VCaP (cell line): ENCODE results near the gene GABRR3.

Experiments used
- H3K27ac ChIP-seq: fragments of 450-650 bp; 2 replicates; pipeline ENCODE4 v1.5.1; 2017
- TF ChIP-seq, protein P1 (sequence below): fragments of 450-650 bp; conservative IDR thresholded peaks from 2 replicates; pipeline ENCODE4 v1.5.1; 2017; ENCODE audit warnings: mild to moderate bottlenecking, moderate library complexity

The GABRR3 gene

GRCh38 chr3:98034036-98034435, 1.1 kb downstream of the GABRR3 start:
- H3K27ac ChIP-seq = no peak overlapping the region
- TF ChIP-seq, protein P1, sequence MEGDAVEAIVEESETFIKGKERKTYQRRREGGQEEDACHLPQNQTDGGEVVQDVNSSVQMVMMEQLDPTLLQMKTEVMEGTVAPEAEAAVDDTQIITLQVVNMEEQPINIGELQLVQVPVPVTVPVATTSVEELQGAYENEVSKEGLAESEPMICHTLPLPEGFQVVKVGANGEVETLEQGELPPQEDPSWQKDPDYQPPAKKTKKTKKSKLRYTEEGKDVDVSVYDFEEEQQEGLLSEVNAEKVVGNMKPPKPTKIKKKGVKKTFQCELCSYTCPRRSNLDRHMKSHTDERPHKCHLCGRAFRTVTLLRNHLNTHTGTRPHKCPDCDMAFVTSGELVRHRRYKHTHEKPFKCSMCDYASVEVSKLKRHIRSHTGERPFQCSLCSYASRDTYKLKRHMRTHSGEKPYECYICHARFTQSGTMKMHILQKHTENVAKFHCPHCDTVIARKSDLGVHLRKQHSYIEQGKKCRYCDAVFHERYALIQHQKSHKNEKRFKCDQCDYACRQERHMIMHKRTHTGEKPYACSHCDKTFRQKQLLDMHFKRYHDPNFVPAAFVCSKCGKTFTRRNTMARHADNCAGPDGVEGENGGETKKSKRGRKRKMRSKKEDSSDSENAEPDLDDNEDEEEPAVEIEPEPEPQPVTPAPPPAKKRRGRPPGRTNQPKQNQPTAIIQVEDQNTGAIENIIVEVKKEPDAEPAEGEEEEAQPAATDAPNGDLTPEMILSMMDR = no peak

GRCh38 chr3:98032904-98033303, 2.2 kb downstream of the GABRR3 start:
- no peak overlapping the region for H3K27ac ChIP-seq
- TF ChIP-seq, protein P1 = no peak

- TF ChIP-seq, protein P1 = no peak
- no peak overlapping the region for H3K27ac ChIP-seq
Measured at GRCh38 chr3:98032265-98032664, 2.9 kb downstream of the GABRR3 start.

DNA sequence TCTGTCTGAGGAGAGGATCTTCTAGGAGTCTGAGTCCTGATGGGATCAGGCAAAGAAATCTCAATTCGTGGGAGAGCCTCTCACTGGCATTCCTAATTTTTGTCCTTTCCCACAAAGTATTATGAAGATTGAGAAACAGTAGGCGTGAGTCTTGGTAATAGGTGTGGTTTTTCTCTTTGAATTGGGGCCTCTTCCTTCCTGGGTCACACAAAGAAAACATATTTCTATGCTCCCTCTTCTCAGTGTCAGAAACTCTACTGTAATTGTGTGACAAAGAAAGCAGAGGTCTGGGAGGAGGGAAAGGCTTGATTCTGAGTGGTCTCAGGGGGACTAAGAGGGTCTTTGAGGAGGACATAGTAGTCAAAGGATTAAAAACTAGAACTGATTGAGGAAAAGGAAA, 6.0 kb downstream of the GABRR3 start:
- H3K27ac ChIP-seq = no peak overlapping the region
- TF ChIP-seq, protein P1 = no peak

GRCh38 chr3:98027085-98027446, 8.0 kb downstream of the GABRR3 start:
- no peak overlapping the region for H3K27ac ChIP-seq
- TF ChIP-seq, protein P1 = no peak

DNA sequence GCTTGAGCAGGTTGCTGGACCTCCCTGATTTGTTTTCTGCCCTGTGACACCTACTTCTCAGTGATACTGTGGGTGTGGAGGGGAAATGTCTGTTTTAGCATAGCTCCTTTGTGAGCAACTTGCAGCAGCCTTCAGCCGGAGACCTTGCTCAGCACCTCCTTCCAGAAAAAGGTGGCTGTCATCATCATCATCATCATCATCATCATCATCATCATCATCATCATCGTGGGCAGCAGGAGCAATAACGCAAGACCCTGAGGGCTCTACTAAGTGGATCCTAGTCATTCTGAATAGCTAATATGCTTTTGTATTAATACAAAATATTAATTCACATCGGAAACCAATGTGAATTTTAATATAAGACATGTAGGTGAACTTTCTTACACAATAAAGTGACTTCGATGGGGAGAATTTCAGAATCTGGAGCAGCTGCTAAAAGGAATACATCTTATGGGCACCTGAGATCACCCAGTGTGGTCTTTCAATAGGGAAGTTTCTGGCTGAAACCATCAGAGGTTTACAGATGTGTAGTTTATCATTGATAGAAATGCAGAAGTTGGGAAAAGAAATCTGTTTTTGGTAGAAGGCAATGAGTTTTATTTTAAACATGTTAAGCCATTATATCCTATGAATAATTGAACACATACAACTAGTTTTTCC, 8.6 kb downstream of the GABRR3 start:
- TF ChIP-seq, protein P1 = no peak
- no peak overlapping the region for H3K27ac ChIP-seq

- TF ChIP-seq, protein P1 = no peak
- H3K27ac ChIP-seq = no peak overlapping the region
Measured at GRCh38 chr3:98025392-98025945, 9.6 kb downstream of the GABRR3 start.
